Left ventricle myocardium inferior (tissue), 1 donor: Measurements from ENCODE around the gene OR6C75. TPM values are rescaled to one million over a fixed set of nuclear protein-coding genes. Genes with fewer than 3 reads are reported as not detected.
"Not testable (repeated sequence)": the region's sequence is repeated elsewhere in the genome, so short reads cannot be mapped to it uniquely, and the experiment has no call there.

Experiments
- DNase-seq: peaks from one replicate; pipeline ENCODE4 v3.0.0-alpha.2; 2020
- H3K27ac ChIP-seq: fragments of 200-600 bp; replicated peaks from 2 replicates; pipeline ENCODE4 v1.8.0; 2021
- H3K27me3 ChIP-seq: fragments of 200-600 bp; 2 replicates; pipeline ENCODE4 v1.8.0; 2021; ENCODE audit warnings: low read depth
- H3K36me3 ChIP-seq: fragments of 200-600 bp; 2 replicates; pipeline ENCODE4 v1.8.0; 2021
- H3K4me1 ChIP-seq: fragments of 200-600 bp; 2 replicates; pipeline ENCODE4 v1.8.0; 2021
- H3K4me3 ChIP-seq: fragments of 200-600 bp; 2 replicates; pipeline ENCODE4 v1.8.0; 2021; ENCODE audit warnings: mild to moderate bottlenecking, moderate library complexity
- H3K9me3 ChIP-seq: fragments of 200-600 bp; replicated peaks from 2 replicates; pipeline ENCODE4 v1.8.0; 2021
- intact Hi-C: fragments of 100-400 bp; cut with micrococcal nuclease; formaldehyde crosslinking; loops from one replicate; pipeline ENCODE4 v1.11.0; 2022
- long read RNA-seq: library from polyadenylated mRNA; unstranded; transcript quantifications from one replicate; pipeline ENCODE4 v2.0.0, GENCODE V29; 2021
- total RNA-seq: library from RNA; stranded (reverse); fragmentation: NEBNext Ultra II Directional; extraction: Animal tissue kit (Norgen Biotek cat#: 25700); gene quantifications from one replicate; pipeline ENCODE4 v1.2.1, GENCODE V29; 2021
- TF ChIP-seq, protein P1 (sequence below): fragments of 200-600 bp; IDR thresholded peaks from 2 replicates; pipeline ENCODE4 v1.8.0; 2021; ENCODE audit warnings: antibody characterized with exemption, mild to moderate bottlenecking, borderline replicate concordance
- donor health status: DM: no; HTN: yes; CAD: no; lungs with severe emphysema.

OR6C75 gene
- not detected for total RNA-seq
- long read RNA-seq, result 0 reads

DNA sequence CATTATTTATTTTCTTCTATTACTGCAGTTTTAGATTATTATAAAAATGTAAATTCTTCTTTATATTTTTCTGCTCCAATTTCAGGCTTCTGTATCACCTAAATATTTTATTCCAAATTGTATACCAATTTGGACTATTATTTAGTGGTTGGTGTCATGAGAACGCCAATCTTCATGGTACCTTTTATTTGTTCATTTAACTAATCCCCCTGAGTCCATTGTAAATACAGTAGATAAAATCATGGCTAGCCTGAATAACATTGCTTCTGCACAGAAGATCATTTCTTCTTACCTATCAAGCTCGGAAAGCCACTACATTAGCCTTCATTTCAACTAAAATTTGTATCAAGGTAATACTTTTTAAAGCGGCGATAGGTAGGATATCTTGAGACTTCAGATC, at the start of gene OR6C75:
Gene OR6C75, plus strand, starts transcription at position 301 of the 400 bp plus-strand sequence. CDS start 2,136 bp downstream, outside the sequence.
- intact Hi-C loops, result no loop called here
- Histone ChIP-seq H3K4me1 (no peaks in the 10 kb centered on the region), H3K27me3 (no peaks in the 10 kb centered on the region), H3K9me3 (peaks cover 10% of the 10 kb centered on the region), H3K36me3 (no peaks in the 10 kb centered on the region), H3K27ac (no peak within 1 kb of the TSS), H3K4me3 (no peak within 1 kb of the TSS)
- DNase-seq, result no peak
- TF ChIP-seq, protein P1, sequence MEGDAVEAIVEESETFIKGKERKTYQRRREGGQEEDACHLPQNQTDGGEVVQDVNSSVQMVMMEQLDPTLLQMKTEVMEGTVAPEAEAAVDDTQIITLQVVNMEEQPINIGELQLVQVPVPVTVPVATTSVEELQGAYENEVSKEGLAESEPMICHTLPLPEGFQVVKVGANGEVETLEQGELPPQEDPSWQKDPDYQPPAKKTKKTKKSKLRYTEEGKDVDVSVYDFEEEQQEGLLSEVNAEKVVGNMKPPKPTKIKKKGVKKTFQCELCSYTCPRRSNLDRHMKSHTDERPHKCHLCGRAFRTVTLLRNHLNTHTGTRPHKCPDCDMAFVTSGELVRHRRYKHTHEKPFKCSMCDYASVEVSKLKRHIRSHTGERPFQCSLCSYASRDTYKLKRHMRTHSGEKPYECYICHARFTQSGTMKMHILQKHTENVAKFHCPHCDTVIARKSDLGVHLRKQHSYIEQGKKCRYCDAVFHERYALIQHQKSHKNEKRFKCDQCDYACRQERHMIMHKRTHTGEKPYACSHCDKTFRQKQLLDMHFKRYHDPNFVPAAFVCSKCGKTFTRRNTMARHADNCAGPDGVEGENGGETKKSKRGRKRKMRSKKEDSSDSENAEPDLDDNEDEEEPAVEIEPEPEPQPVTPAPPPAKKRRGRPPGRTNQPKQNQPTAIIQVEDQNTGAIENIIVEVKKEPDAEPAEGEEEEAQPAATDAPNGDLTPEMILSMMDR, result no peak

DNA sequence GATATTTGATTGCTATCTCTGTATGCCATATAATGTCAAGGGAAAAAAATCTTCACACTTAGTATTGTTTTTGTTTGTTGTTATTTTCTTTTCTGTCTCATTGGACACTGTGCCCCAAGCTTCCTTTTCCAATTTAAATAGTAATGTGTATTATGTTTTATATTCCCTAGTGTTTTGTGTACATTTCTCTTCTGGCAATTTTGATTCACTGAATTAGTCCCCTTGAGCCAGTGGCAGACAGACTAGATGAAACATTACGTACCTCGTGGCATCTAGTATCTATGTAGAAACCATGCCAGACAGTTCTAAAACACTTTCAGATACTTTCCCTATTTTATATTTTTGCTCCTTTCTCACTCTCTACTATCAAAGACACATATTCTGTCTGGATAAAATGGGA, 48.7 kb upstream of the OR6C75 start, which contains the start of gene OR6C1:
Gene OR6C1, plus strand, starts transcription at position 301 of the 400 bp plus-strand sequence. CDS start 6,257 bp downstream, outside the sequence.
- no peak within 1 kb of the TSS for H3K27ac ChIP-seq
- H3K9me3 ChIP-seq, result peaks cover 2% of the 10 kb centered on the region
- TF ChIP-seq, protein P1, result no peak
- H3K4me1 ChIP-seq, result no peaks in the 10 kb centered on the region
- no peaks in the 10 kb centered on the region for H3K36me3 ChIP-seq
- intact Hi-C loops, result no loop called here
- DNase-seq, result no peak
- H3K27me3 ChIP-seq, result no peaks in the 10 kb centered on the region
- no peak within 1 kb of the TSS for H3K4me3 ChIP-seq

DNA sequence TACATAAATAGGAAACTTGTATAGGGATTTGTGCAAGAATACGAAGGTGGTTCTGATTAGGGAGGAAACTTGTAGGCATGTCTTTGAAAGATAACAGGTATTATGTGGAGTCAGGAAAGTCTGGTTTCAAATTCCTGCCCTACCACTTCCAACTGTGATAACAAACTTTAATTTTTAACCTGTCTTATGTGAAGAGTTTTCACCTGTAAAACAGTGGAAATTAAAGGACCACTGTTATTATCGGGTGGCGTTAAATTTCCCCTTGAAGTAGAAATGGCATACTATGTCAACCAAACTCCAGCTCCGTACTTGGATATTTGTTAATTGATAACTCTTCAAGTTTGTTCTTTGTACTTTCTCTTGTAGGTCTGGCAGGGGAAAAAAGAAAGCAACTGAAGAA, 42.6 kb upstream of the OR6C75 start:
- H3K4me1 ChIP-seq, result no peaks in the 10 kb centered on the region
- intact Hi-C loops, result no loop called here
- TF ChIP-seq, protein P1, result no peak

DNA sequence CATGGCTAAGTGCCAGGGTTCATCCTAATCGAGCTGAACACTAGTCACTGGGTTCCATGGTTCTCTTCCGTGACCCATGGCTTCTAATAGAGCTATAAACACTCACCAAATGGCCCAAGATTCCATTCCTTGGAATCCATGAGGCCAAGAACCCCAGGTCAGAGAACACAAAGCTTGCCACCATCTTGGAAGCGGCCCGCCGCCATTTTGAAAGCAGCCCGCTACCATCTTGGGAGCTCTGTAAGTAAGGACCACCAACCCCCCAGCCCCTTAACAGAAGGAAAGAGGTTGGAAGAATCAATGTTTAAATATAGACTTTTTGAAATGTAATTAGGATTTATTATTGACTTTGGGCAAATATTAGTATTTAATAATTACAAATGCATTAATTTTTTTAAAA, 37.0 kb upstream of the OR6C75 start:
- H3K36me3 ChIP-seq, H3K4me1 ChIP-seq, H3K9me3 ChIP-seq, intact Hi-C loops, H3K27me3 ChIP-seq, H3K27ac ChIP-seq, DNase-seq, H3K4me3 ChIP-seq: not testable (repeated sequence)

More for the DNA sequence above, 42.6 kb upstream of the OR6C75 start:
- H3K27me3 ChIP-seq, result no peaks in the 10 kb centered on the region
- no peaks in the 10 kb centered on the region for H3K36me3 ChIP-seq
- no peak overlapping the region for H3K27ac ChIP-seq
- no peaks in the 10 kb centered on the region for H3K9me3 ChIP-seq
- no peak overlapping the region for H3K4me3 ChIP-seq
- DNase-seq, result no peak

DNA sequence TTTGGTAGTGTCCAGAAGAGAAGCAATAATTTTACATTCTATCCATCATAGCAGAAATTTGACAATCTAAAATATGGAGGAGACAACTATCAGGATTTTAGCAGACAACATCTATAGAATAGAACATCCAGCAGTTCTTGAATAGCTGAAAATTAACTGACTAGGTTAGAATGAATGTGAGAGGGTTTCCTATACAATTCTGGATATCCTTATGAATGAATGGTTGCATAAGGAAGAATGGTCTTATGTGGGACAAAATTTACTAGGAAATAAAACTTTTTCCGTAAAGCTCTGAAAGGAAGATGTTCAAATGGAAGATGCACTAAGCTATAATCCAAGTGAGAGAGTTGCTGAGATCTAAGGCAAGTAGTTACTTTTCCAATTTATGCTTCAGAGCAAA, 32.3 kb upstream of the OR6C75 start, which contains the start of gene OR6C3:
Gene OR6C3, plus strand, starts transcription at position 301 of the 400 bp plus-strand sequence. CDS start 955 bp downstream, outside the sequence.
- TF ChIP-seq, protein P1, result no peak
- no peaks in the 10 kb centered on the region for H3K27me3 ChIP-seq
- no peaks in the 10 kb centered on the region for H3K9me3 ChIP-seq
- intact Hi-C loops, result no loop called here
- no peak within 1 kb of the TSS for H3K4me3 ChIP-seq
- H3K4me1 ChIP-seq, result no peaks in the 10 kb centered on the region
- no peaks in the 10 kb centered on the region for H3K36me3 ChIP-seq
- H3K27ac ChIP-seq, result no peak within 1 kb of the TSS
- no peak for DNase-seq

DNA sequence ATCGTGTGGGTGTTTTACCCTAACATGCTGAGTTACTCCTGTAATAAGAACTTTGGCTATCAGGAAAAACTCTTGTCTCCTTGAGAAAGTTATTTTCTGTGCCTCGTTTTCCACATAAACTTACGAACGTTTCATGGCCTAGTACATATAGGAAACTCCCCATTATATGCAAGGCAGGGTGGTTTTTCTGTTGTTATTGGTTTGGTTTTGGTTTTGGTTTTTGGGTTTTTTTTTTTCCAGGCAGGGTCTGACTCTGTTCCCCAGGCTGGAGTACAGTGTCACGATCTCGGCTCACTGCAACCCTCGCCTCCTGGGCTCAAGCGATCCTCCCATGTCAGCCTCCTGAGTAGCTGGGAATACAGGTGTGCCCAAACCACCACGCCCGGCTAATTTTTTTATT, 26.8 kb upstream of the OR6C75 start:
- Histone ChIP-seq H3K27ac (no peak overlapping the region), H3K36me3 (no peaks in the 10 kb centered on the region), H3K4me3 (no peak overlapping the region), H3K27me3 (no peaks in the 10 kb centered on the region), H3K4me1 (no peaks in the 10 kb centered on the region), H3K9me3 (no peaks in the 10 kb centered on the region)
- intact Hi-C loops, result no loop called here
- DNase-seq, result no peak
- TF ChIP-seq, protein P1, result no peak

DNA sequence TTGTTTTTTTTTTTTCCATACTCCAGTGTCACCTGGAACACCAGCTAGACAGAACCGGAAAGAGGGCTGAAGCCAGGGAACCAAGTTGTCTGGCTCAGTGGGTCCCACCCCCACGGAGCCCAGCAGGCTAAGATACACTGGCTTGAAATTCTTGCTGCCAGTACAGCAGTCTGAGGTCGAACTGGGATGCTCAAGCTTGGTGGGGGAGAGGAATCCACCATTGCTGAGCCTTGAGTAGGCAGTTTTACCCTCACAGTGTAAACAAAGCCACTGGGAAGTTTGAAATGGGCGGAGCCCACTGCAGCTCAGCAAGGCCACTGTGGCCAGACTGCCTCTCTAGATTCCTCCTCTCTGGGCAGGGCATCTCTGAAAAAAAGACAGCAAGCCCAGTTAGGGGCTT, 7.4 kb upstream of the OR6C75 start:
- intact Hi-C loops, DNase-seq, H3K4me3 ChIP-seq: not testable (repeated sequence)

More for the DNA sequence above, 7.4 kb upstream of the OR6C75 start:
- H3K27me3 ChIP-seq, H3K36me3 ChIP-seq, H3K4me1 ChIP-seq, H3K27ac ChIP-seq: not testable (repeated sequence)
- H3K9me3 ChIP-seq, result peaks cover 10% of the 10 kb centered on the region
